CD14-positive monocyte (primary cell): Measurements from ENCODE around the gene CYBB. TPM values are rescaled to one million over a fixed set of nuclear protein-coding genes. Genes with fewer than 3 reads are reported as not detected.

Experiments used
- DNase-seq, 3 donors: peaks; one replicate each; pipeline ENCODE4 v3.0.0-alpha.2; 2011 to 2022
- H2AFZ ChIP-seq: 2 replicates; pipeline ENCODE4 v1.6.0; 2012; ENCODE audit warnings: mild to moderate bottlenecking, low read depth, low read length, inconsistent platforms; ENCODE audit not compliant: insufficient read depth, poor library complexity, severe bottlenecking
- H3K27ac ChIP-seq, 2 donors: 1 replicate in 1 of 2; 2 replicates in 1 of 2; pipeline ENCODE4 v1.5.1; 2012 to 2013; ENCODE audit warnings: low read length in 2 of 2, control low read depth in 1 of 2, inconsistent platforms in 1 of 2, low read depth in 1 of 2, mild to moderate bottlenecking in 1 of 2
- H3K27me3 ChIP-seq, 2 donors: one replicate each; pipeline versions ENCODE4 v1.6.0 to v1.6.1; 2011 to 2013; ENCODE audit warnings: low read length in 2 of 2; ENCODE audit not compliant: control insufficient read depth in 2 of 2, insufficient read depth in 2 of 2
- H3K36me3 ChIP-seq, 2 donors: replicated peaks in 1 of 2; 1 replicate in 1 of 2; 2 replicates in 1 of 2; pipeline versions ENCODE4 v1.5.1 to v1.6.1; 2012 to 2013; ENCODE audit warnings: low read length in 2 of 2, control low read depth in 1 of 2, inconsistent platforms in 1 of 2, mild to moderate bottlenecking in 1 of 2; ENCODE audit not compliant: insufficient read depth in 2 of 2, control insufficient read depth in 1 of 2
- H3K4me1 ChIP-seq, 2 donors: 1 replicate in 1 of 2; 2 replicates in 1 of 2; pipeline versions ENCODE4 v1.5.1 to v1.6.1; 2012 to 2013; ENCODE audit warnings: low read length in 2 of 2, control low read depth in 1 of 2, inconsistent platforms in 1 of 2, mild to moderate bottlenecking in 1 of 2, moderate library complexity in 1 of 2; ENCODE audit not compliant: insufficient read depth in 2 of 2, control insufficient read depth in 1 of 2
- H3K4me2 ChIP-seq: replicated peaks from 2 replicates; pipeline ENCODE3; 2012; ENCODE audit warnings: low read length, moderate library complexity, mild to moderate bottlenecking; ENCODE audit not compliant: poor library complexity, severe bottlenecking; ENCODE audit errors: extremely low read depth
- H3K4me3 ChIP-seq, 3 experiments: fragments of 200-600 bp in 1 of 3; sonication (generic) in 1 of 3; replicated peaks in 1 of 3; 1 replicate in 2 of 3; 2 replicates in 1 of 3; pipeline ENCODE4 v1.5.1; 2011 to 2013; ENCODE audit warnings: low read length in 3 of 3, mild to moderate bottlenecking in 3 of 3, control low read depth in 2 of 3, low read depth in 2 of 3, inconsistent platforms in 1 of 3, moderate library complexity in 1 of 3
- H3K79me2 ChIP-seq: 2 replicates; pipeline ENCODE4 v1.6.0; 2012; ENCODE audit warnings: mild to moderate bottlenecking, control low read depth, inconsistent platforms, low read length, moderate library complexity; ENCODE audit not compliant: insufficient read depth
- H3K9ac ChIP-seq: 2 replicates; pipeline ENCODE4 v1.6.0; 2017; ENCODE audit warnings: low read length, mild to moderate bottlenecking; ENCODE audit not compliant: insufficient read depth, poor library complexity, severe bottlenecking
- H3K9me3 ChIP-seq, 2 donors: replicated peaks in 1 of 2; 1 replicate in 1 of 2; 2 replicates in 1 of 2; pipeline versions ENCODE4 v1.5.1 to v1.6.1; 2012 to 2013; ENCODE audit warnings: low read length in 2 of 2, control low read depth in 1 of 2; ENCODE audit not compliant: control insufficient read depth in 1 of 2, insufficient read depth in 1 of 2
- H4K20me1 ChIP-seq: 2 replicates; pipeline ENCODE4 v1.6.0; 2012; ENCODE audit warnings: mild to moderate bottlenecking, low read length, control low read depth, moderate library complexity; ENCODE audit not compliant: insufficient read depth
- H3K27ac Mint-ChIP-seq, 7 donors: one replicate each; pipeline ENCODE4 v1.8.0; 2020; ENCODE audit warnings: mild to moderate bottlenecking in 7 of 7, mixed read lengths in 7 of 7, moderate library complexity in 6 of 7, inconsistent platforms in 2 of 7
- H3K27me3 Mint-ChIP-seq, 3 donors: one replicate each; pipeline ENCODE4 v1.8.0; 2021 to 2022; ENCODE audit warnings: low read depth in 3 of 3, mild to moderate bottlenecking in 3 of 3, mixed read lengths in 3 of 3, moderate library complexity in 3 of 3, inconsistent platforms in 1 of 3
- H3K36me3 Mint-ChIP-seq, 2 donors: one replicate each; pipeline ENCODE4 v1.8.0; 2020; ENCODE audit warnings: mixed read lengths in 2 of 2, inconsistent platforms in 1 of 2, mild to moderate bottlenecking in 1 of 2
- H3K4me1 Mint-ChIP-seq: one replicate; pipeline ENCODE4 v1.8.0; 2020; ENCODE audit warnings: mild to moderate bottlenecking, mixed read lengths
- H3K4me3 Mint-ChIP-seq, 2 donors: one replicate each; pipeline ENCODE4 v1.8.0; 2020; ENCODE audit warnings: mild to moderate bottlenecking in 2 of 2, mixed read lengths in 2 of 2, moderate library complexity in 1 of 2
- H3K9me3 Mint-ChIP-seq, 7 donors: one replicate each; pipeline ENCODE4 v1.8.0; 2020 to 2022; ENCODE audit warnings: mixed read lengths in 7 of 7, mild to moderate bottlenecking in 6 of 7, moderate library complexity in 6 of 7, inconsistent platforms in 2 of 7
- WGBS: methylation state at CpG from one replicate; pipeline ENCODE4 v1.1.5; 2013; ENCODE audit warnings: missing lambda C conversion rate; ENCODE audit not compliant: insufficient coverage; 5-methylcytosine and 5-hydroxymethylcytosine counted together
- intact Hi-C, 2 donors: fragments of 100-400 bp; cut with micrococcal nuclease; formaldehyde crosslinking; loops; one replicate each; pipeline versions ENCODE4 v1.15.0 to v1.15.1; 2023
- polyA plus RNA-seq, 3 donors: library from polyadenylated mRNA; depleted of rRNA in 1 of 3; unstranded in 2 of 3; stranded (reverse) in 1 of 3; fragments of 300-500 nt in 2 of 3; fragments of >200 nt in 1 of 3; fragmentation: Illumina TruSeq in 2 of 3; gene quantifications; 1 replicate in 2 of 3; 2 replicates in 1 of 3; pipeline ENCODE4 v1.2.3, GENCODE V29; 2012 to 2021
- TF ChIP-seq, protein P1 (sequence below): fragments of 200-600 bp; IDR thresholded peaks from one replicate; pipeline ENCODE4 v1.8.0; 2022; ENCODE audit warnings: antibody characterized with exemption, mild to moderate bottlenecking

The CYBB gene
- polyA plus RNA-seq, 3 donors, result 328 to 851 (median 842) TPM

DNA sequence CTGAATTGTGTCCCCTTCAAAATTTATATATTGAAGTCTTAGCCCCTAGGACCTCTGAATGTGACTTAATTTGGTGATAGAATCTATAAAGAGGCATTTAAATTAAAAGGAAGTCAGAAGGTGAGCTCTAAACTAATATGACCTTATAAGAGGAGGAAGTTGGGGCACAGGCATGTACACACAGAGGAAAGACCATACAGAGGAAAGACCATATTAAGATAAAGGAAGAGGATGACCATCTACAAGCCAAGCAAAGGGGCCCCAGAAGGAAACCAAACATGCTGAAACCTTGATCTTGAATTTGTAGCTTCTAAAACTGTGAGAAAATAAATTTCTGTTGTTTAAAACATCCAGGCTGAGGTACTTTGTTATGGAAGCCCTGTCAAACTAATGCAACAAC is 26.9 kb upstream of the CYBB start:
- Histone ChIP-seq H3K36me3 (no peaks in the 10 kb centered on the region), H3K4me2 (peak overlapping the region; percentile 36), H4K20me1 (no peaks in the 10 kb centered on the region), H3K27ac (peak overlapping the region in 1 of 2 donors; percentile 78), H2AFZ (no peak overlapping the region), H3K27me3 (no peaks in the 10 kb centered on the region), H3K4me3 (peak overlapping the region in 1 of 3 experiments; percentile 38), H3K4me1 (peaks cover 57 to 64% of the 10 kb centered on the region in 2 donors), H3K79me2 (peaks cover 3% of the 10 kb centered on the region), H3K9me3 (no peaks in the 10 kb centered on the region), H3K9ac (no peak overlapping the region)
- Mint-ChIP-seq H3K27me3 (no peaks in the 10 kb centered on the region), H3K9me3 (peaks cover 0 to 3% (median 2%) of the 10 kb centered on the region in 7 donors), H3K36me3 (no peaks in the 10 kb centered on the region), H3K27ac (no peak overlapping the region), H3K4me1 (peaks cover 23% of the 10 kb centered on the region), H3K4me3 (no peak overlapping the region)
- peak in 2 of 3 donors; percentile 49 to 73 for DNase-seq
- intact Hi-C loops, result no loop called here
- TF ChIP-seq, protein P1, sequence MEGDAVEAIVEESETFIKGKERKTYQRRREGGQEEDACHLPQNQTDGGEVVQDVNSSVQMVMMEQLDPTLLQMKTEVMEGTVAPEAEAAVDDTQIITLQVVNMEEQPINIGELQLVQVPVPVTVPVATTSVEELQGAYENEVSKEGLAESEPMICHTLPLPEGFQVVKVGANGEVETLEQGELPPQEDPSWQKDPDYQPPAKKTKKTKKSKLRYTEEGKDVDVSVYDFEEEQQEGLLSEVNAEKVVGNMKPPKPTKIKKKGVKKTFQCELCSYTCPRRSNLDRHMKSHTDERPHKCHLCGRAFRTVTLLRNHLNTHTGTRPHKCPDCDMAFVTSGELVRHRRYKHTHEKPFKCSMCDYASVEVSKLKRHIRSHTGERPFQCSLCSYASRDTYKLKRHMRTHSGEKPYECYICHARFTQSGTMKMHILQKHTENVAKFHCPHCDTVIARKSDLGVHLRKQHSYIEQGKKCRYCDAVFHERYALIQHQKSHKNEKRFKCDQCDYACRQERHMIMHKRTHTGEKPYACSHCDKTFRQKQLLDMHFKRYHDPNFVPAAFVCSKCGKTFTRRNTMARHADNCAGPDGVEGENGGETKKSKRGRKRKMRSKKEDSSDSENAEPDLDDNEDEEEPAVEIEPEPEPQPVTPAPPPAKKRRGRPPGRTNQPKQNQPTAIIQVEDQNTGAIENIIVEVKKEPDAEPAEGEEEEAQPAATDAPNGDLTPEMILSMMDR, result no peak

DNA sequence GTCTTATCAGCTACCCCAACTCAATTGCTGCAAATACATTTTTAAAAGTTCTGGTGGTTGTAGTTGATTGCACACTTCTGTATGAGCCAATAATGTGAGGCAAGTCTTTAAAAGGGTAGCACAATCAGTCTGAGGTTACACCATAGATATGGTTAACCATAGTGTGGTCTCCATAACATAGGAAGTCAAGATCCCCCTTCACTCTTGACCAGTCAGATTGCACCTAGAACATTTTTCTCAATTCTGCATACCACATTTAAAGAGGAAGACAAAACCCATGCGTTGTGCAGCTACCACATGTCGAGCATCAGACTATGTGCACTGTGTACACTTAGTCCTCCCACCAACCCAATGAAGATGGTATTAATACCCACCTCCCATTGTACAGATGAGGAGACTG is 26.5 kb upstream of the CYBB start:
- Histone ChIP-seq H3K36me3 (no peaks in the 10 kb centered on the region), H3K27me3 (no peaks in the 10 kb centered on the region), H3K4me1 (peaks cover 57 to 64% of the 10 kb centered on the region in 2 donors), H2AFZ (no peak overlapping the region), H3K4me2 (peak overlapping the region; percentile 36), H4K20me1 (no peaks in the 10 kb centered on the region), H3K27ac (peak overlapping the region; percentile 12 to 78), H3K9me3 (no peaks in the 10 kb centered on the region), H3K9ac (no peak overlapping the region), H3K4me3 (peak overlapping the region in 1 of 3 experiments; percentile 38), H3K79me2 (peaks cover 3% of the 10 kb centered on the region)
- Mint-ChIP-seq H3K4me1 (peaks cover 21% of the 10 kb centered on the region), H3K4me3 (no peak overlapping the region), H3K27ac (no peak overlapping the region), H3K9me3 (peaks cover 0 to 3% (median 2%) of the 10 kb centered on the region in 7 donors), H3K36me3 (no peaks in the 10 kb centered on the region), H3K27me3 (peaks cover 0 to 1% (median 0%) of the 10 kb centered on the region in 3 donors)
- DNase-seq, result peak in 2 of 3 donors; percentile 34 to 55
- TF ChIP-seq, protein P1, result no peak
- intact Hi-C loops, result no loop called here
- no CpG with 5 or more reads among the region's 2 CpGs for WGBS
